Testis (tissue), 2 donors: ENCODE data around the gene SDF4.

Experiments
- POLR2A ChIP-seq: fragments of 450-650 bp; IDR thresholded peaks from one replicate; pipeline ENCODE4 v1.6.1; 2017; ENCODE audit warnings: antibody characterized with exemption, mild to moderate bottlenecking, moderate library complexity
- TF ChIP-seq, protein P1 (sequence below), 3 experiments: fragments of 450-650 bp in 2 of 3; fragments of 200-600 bp in 1 of 3; sonication (generic) in 1 of 3; IDR thresholded peaks; one replicate each; pipeline ENCODE4 v1.5.1; 2016 to 2019; ENCODE audit warnings: antibody characterized with exemption in 3 of 3, mild to moderate bottlenecking in 2 of 3, moderate library complexity in 1 of 3

DNA sequence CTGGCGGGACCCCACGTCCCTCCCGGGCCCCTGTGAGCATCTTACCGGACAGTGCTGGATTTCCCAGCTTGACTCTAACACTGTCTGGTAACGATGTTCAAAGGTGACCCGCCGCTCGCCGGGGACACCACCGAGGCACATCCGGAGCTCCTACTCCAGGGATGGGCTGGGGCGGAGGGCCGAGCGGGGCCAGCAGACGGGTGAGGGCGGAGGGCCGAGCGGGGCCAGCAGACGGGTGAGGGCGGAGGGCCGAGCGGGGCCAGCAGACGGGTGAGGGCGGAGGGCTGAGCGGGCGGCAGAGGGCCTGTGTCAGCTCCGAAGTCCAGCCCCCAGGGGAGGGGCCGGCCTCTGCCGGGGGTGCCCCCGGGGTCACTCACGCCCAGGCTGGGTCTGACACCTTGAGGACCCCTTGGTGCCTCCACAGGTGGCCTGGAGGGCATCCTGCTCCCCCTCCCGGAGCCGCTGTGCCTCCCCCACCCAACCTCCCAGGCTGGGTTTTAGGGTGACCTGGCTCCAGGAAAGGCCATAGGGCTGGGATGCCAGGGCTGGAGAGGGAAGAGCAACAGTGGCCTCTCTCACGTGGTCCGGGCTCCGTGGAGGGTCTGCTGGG is 63.9 kb downstream of the SDF4 start:
- TF ChIP-seq, protein P1, sequence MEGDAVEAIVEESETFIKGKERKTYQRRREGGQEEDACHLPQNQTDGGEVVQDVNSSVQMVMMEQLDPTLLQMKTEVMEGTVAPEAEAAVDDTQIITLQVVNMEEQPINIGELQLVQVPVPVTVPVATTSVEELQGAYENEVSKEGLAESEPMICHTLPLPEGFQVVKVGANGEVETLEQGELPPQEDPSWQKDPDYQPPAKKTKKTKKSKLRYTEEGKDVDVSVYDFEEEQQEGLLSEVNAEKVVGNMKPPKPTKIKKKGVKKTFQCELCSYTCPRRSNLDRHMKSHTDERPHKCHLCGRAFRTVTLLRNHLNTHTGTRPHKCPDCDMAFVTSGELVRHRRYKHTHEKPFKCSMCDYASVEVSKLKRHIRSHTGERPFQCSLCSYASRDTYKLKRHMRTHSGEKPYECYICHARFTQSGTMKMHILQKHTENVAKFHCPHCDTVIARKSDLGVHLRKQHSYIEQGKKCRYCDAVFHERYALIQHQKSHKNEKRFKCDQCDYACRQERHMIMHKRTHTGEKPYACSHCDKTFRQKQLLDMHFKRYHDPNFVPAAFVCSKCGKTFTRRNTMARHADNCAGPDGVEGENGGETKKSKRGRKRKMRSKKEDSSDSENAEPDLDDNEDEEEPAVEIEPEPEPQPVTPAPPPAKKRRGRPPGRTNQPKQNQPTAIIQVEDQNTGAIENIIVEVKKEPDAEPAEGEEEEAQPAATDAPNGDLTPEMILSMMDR (IDR thresholded peaks at IDR 0.05): no peak
- no peak for TF ChIP-seq POLR2A
